HCT116 (cell line): ENCODE data around the gene CNNM4.

Experiments
- EZH2 ChIP-seq: fragments of 200-600 bp; sonication (generic); IDR thresholded peaks from 2 replicates; pipeline ENCODE4 v1.6.1; 2017; ENCODE audit warnings: antibody characterized with exemption, mixed run types
- JUND ChIP-seq: IDR thresholded peaks from 2 replicates; pipeline ENCODE4 v1.6.1; 2012
- POLR2A ChIP-seq: IDR thresholded peaks from 2 replicates; pipeline ENCODE4 v1.7.0; 2011; ENCODE audit warnings: borderline replicate concordance; ENCODE audit not compliant: insufficient read depth, insufficient read length; ENCODE audit errors: extremely low read depth
- POLR2AphosphoS5 ChIP-seq: IDR thresholded peaks from 2 replicates; pipeline ENCODE4 v1.6.1; 2011; ENCODE audit warnings: mild to moderate bottlenecking, low read depth, low read length, moderate library complexity
- SRF ChIP-seq: IDR thresholded peaks from 2 replicates; pipeline ENCODE4 v1.6.1; 2012; ENCODE audit warnings: low read depth
- TF ChIP-seq, protein P1 (sequence below), 3 experiments: fragments of 200-600 bp in 1 of 3; sonication (generic) in 1 of 3; IDR thresholded peaks in 2 of 3; conservative IDR thresholded peaks in 1 of 3; 2 replicates each; pipeline ENCODE4 v1.5.1; 2012 to 2017; ENCODE audit warnings: low read depth in 2 of 3, low read length in 2 of 3, antibody characterized with exemption in 1 of 3, borderline replicate concordance in 1 of 3, control low read depth in 1 of 3, mild to moderate bottlenecking in 1 of 3, mixed read lengths in 1 of 3, mixed run types in 1 of 3, moderate library complexity in 1 of 3; ENCODE audit not compliant: insufficient read depth in 1 of 3
- TF ChIP-seq, protein P2 (sequence below): IDR thresholded peaks from 2 replicates; pipeline ENCODE4 v1.6.1; 2012
- TF ChIP-seq, protein P3 (sequence below): IDR thresholded peaks from 2 replicates; pipeline ENCODE4 v1.6.1; 2012; ENCODE audit warnings: low read depth
- TF ChIP-seq, protein P4 (sequence below): IDR thresholded peaks from 2 replicates; pipeline ENCODE4 v1.6.1; 2012

DNA sequence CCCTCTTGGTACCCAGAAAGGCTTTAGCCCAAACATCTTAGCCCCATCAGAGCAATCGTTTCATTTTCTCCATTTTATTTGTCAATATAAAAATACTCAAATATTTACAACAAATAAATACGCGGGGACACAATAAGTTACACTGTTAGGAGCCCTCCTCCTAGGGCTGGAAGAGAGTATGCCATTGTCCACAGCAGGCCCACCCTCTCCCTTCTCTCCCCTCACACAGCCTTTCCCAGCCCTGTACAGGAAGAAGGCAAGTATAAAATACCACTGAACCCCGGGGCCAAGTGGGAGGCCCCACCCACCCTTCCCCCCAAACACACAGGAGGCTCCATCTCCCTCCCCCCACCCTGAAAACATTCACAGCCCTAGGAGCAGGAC, 99.0 kb downstream of the CNNM4 start:
- TF ChIP-seq, protein P1, sequence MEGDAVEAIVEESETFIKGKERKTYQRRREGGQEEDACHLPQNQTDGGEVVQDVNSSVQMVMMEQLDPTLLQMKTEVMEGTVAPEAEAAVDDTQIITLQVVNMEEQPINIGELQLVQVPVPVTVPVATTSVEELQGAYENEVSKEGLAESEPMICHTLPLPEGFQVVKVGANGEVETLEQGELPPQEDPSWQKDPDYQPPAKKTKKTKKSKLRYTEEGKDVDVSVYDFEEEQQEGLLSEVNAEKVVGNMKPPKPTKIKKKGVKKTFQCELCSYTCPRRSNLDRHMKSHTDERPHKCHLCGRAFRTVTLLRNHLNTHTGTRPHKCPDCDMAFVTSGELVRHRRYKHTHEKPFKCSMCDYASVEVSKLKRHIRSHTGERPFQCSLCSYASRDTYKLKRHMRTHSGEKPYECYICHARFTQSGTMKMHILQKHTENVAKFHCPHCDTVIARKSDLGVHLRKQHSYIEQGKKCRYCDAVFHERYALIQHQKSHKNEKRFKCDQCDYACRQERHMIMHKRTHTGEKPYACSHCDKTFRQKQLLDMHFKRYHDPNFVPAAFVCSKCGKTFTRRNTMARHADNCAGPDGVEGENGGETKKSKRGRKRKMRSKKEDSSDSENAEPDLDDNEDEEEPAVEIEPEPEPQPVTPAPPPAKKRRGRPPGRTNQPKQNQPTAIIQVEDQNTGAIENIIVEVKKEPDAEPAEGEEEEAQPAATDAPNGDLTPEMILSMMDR (IDR thresholded peaks at IDR 0.05 in 2 of 3, conservative IDR thresholded peaks at IDR 0.05 in 1 of 3; ENCODE audit: borderline replicate concordance in 1 of 3, insufficient read depth in 1 of 3, low read depth in 2 of 3, low read length in 2 of 3), result no peak
- TF ChIP-seq, protein P2, sequence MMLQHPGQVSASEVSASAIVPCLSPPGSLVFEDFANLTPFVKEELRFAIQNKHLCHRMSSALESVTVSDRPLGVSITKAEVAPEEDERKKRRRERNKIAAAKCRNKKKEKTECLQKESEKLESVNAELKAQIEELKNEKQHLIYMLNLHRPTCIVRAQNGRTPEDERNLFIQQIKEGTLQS, result no peak
- no peak for TF ChIP-seq JUND
- TF ChIP-seq SRF, result no peak
- no peak for TF ChIP-seq POLR2A
- no peak for TF ChIP-seq POLR2AphosphoS5
- TF ChIP-seq, protein P3, sequence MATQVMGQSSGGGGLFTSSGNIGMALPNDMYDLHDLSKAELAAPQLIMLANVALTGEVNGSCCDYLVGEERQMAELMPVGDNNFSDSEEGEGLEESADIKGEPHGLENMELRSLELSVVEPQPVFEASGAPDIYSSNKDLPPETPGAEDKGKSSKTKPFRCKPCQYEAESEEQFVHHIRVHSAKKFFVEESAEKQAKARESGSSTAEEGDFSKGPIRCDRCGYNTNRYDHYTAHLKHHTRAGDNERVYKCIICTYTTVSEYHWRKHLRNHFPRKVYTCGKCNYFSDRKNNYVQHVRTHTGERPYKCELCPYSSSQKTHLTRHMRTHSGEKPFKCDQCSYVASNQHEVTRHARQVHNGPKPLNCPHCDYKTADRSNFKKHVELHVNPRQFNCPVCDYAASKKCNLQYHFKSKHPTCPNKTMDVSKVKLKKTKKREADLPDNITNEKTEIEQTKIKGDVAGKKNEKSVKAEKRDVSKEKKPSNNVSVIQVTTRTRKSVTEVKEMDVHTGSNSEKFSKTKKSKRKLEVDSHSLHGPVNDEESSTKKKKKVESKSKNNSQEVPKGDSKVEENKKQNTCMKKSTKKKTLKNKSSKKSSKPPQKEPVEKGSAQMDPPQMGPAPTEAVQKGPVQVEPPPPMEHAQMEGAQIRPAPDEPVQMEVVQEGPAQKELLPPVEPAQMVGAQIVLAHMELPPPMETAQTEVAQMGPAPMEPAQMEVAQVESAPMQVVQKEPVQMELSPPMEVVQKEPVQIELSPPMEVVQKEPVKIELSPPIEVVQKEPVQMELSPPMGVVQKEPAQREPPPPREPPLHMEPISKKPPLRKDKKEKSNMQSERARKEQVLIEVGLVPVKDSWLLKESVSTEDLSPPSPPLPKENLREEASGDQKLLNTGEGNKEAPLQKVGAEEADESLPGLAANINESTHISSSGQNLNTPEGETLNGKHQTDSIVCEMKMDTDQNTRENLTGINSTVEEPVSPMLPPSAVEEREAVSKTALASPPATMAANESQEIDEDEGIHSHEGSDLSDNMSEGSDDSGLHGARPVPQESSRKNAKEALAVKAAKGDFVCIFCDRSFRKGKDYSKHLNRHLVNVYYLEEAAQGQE, result no peak
- TF ChIP-seq, protein P4, sequence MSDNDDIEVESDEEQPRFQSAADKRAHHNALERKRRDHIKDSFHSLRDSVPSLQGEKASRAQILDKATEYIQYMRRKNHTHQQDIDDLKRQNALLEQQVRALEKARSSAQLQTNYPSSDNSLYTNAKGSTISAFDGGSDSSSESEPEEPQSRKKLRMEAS, result no peak
- TF ChIP-seq EZH2, result no peak
